Hepatocyte (in vitro differentiated cells): ENCODE measurements around the gene CGB3. TPM values are rescaled to one million over a fixed set of nuclear protein-coding genes. Genes with fewer than 3 reads are reported as not detected.

Experiments used
- DNase-seq: peaks from one replicate; pipeline ENCODE4 v3.0.0-alpha.2; 2016; ENCODE audit warnings: low spot score
- H2AFZ ChIP-seq: fragments of 200-600 bp; sonication (generic); 2 replicates; pipeline ENCODE4 v1.6.0; 2016; ENCODE audit warnings: antibody characterized with exemption, mild to moderate bottlenecking
- H3K27ac ChIP-seq: fragments of 200-600 bp; sonication (generic); 2 replicates; pipeline ENCODE4 v1.5.1; 2016; ENCODE audit warnings: mild to moderate bottlenecking
- H3K27me3 ChIP-seq: fragments of 200-600 bp; sonication (generic); 2 replicates; pipeline ENCODE4 v1.6.1; 2016
- H3K36me3 ChIP-seq: fragments of 200-600 bp; sonication (generic); replicated peaks from 2 replicates; pipeline ENCODE4 v1.5.1; 2016; ENCODE audit warnings: low read depth; ENCODE audit not compliant: insufficient read depth
- H3K4me1 ChIP-seq: fragments of 200-600 bp; sonication (generic); 2 replicates; pipeline ENCODE4 v1.5.1; 2016; ENCODE audit warnings: mild to moderate bottlenecking, moderate library complexity; ENCODE audit not compliant: insufficient read depth
- H3K4me2 ChIP-seq: fragments of 200-600 bp; sonication (generic); 2 replicates; pipeline ENCODE4 v1.6.0; 2016
- H3K4me3 ChIP-seq: fragments of 200-600 bp; sonication (generic); 2 replicates; pipeline ENCODE4 v1.5.1; 2016; ENCODE audit warnings: mild to moderate bottlenecking
- H3K79me2 ChIP-seq: fragments of 200-600 bp; sonication (generic); 2 replicates; pipeline ENCODE4 v1.6.0; 2017; ENCODE audit warnings: mild to moderate bottlenecking
- H3K9me2 ChIP-seq: fragments of 200-600 bp; sonication (generic); replicated peaks from 2 replicates; pipeline ENCODE4 v1.6.0; 2017; ENCODE audit warnings: mild to moderate bottlenecking; ENCODE audit not compliant: insufficient read depth
- H3K9me3 ChIP-seq: fragments of 200-600 bp; sonication (generic); 2 replicates; pipeline ENCODE4 v1.5.1; 2016; ENCODE audit warnings: low read depth, mild to moderate bottlenecking
- H4K20me1 ChIP-seq: fragments of 200-600 bp; sonication (generic); 2 replicates; pipeline ENCODE4 v1.6.0; 2016; ENCODE audit warnings: mild to moderate bottlenecking; ENCODE audit not compliant: insufficient read depth, poor library complexity, severe bottlenecking
- EZH2 ChIP-seq: fragments of 200-600 bp; sonication (generic); IDR thresholded peaks from 2 replicates; pipeline ENCODE4 v1.6.1; 2016; ENCODE audit warnings: antibody characterized with exemption, mild to moderate bottlenecking, borderline replicate concordance
- EZH2phosphoT487 ChIP-seq: fragments of 200-600 bp; sonication (generic); IDR thresholded peaks from one replicate; pipeline ENCODE4 v1.6.1; 2018; ENCODE audit warnings: antibody characterized with exemption, mild to moderate bottlenecking, low read depth, moderate library complexity; ENCODE audit not compliant: unreplicated experiment, severe bottlenecking
- WGBS: methylation state at CpG from one replicate; pipeline ENCODE4 v1.1.6; 2016; ENCODE audit warnings: low lambda C conversion rate; ENCODE audit errors: missing lambda C conversion rate; 5-methylcytosine and 5-hydroxymethylcytosine counted together
- polyA plus RNA-seq: library from polyadenylated mRNA; unstranded; fragments of >200 nt; fragmentation: Nextera tagmentation; extraction: Ambion mirVana; gene quantifications from 2 replicates; pipeline ENCODE4 v1.2.1, GENCODE V29; 2016
- total RNA-seq: library from RNA; depleted of rRNA; stranded (reverse); fragments of >200 nt; gene quantifications from 2 replicates; pipeline ENCODE4 v1.2.3, GENCODE V29; 2014
- TF ChIP-seq, protein P1 (sequence below): fragments of 200-600 bp; sonication (generic); IDR thresholded peaks from 2 replicates; pipeline ENCODE4 v1.5.1; 2016; ENCODE audit warnings: antibody characterized with exemption, mild to moderate bottlenecking; ENCODE audit not compliant: poor library complexity

Gene CGB3
- total and polyA plus RNA-seq, 2 experiments from 2014 or later = 1.1 TPM; not detected in 1

GRCh38 chr19:48988286-48988685 is 35.8 kb downstream of the CGB3 start:
- DNase-seq = no peak
- H4K20me1 ChIP-seq = peaks cover 4% of the 10 kb centered on the region
- H3K27ac ChIP-seq = no peak overlapping the region
- no peak overlapping the region for H2AFZ ChIP-seq
- H3K79me2 ChIP-seq = peaks cover 31% of the 10 kb centered on the region
- no peak overlapping the region for H3K4me2 ChIP-seq
- TF ChIP-seq, protein P1, sequence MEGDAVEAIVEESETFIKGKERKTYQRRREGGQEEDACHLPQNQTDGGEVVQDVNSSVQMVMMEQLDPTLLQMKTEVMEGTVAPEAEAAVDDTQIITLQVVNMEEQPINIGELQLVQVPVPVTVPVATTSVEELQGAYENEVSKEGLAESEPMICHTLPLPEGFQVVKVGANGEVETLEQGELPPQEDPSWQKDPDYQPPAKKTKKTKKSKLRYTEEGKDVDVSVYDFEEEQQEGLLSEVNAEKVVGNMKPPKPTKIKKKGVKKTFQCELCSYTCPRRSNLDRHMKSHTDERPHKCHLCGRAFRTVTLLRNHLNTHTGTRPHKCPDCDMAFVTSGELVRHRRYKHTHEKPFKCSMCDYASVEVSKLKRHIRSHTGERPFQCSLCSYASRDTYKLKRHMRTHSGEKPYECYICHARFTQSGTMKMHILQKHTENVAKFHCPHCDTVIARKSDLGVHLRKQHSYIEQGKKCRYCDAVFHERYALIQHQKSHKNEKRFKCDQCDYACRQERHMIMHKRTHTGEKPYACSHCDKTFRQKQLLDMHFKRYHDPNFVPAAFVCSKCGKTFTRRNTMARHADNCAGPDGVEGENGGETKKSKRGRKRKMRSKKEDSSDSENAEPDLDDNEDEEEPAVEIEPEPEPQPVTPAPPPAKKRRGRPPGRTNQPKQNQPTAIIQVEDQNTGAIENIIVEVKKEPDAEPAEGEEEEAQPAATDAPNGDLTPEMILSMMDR = no peak
- no peak for TF ChIP-seq EZH2phosphoT487
- H3K27me3 ChIP-seq = no peaks in the 10 kb centered on the region
- no peaks in the 10 kb centered on the region for H3K9me3 ChIP-seq
- H3K36me3 ChIP-seq = no peaks in the 10 kb centered on the region
- H3K9me2 ChIP-seq = no peaks in the 10 kb centered on the region
- H3K4me3 ChIP-seq = no peak overlapping the region
- H3K4me1 ChIP-seq = peaks cover 11% of the 10 kb centered on the region
- WGBS = 94% methylated on average over 7 of the region's 7 CpGs

GRCh38 chr19:48987323-48987722 is 36.8 kb downstream of the CGB3 start:
- H3K27ac ChIP-seq = no peak overlapping the region
- peaks cover 26% of the 10 kb centered on the region for H3K79me2 ChIP-seq
- H3K36me3 ChIP-seq = no peaks in the 10 kb centered on the region
- 90% methylated on average over 7 of the region's 7 CpGs for WGBS
- no peaks in the 10 kb centered on the region for H3K27me3 ChIP-seq
- no peak overlapping the region for H3K4me3 ChIP-seq
- DNase-seq = no peak
- TF ChIP-seq EZH2 = no peak
- no peak for TF ChIP-seq EZH2phosphoT487
- TF ChIP-seq, protein P1 = no peak
- H2AFZ ChIP-seq = no peak overlapping the region
- peaks cover 4% of the 10 kb centered on the region for H4K20me1 ChIP-seq
- H3K9me2 ChIP-seq = no peaks in the 10 kb centered on the region
- H3K9me3 ChIP-seq = no peaks in the 10 kb centered on the region
- no peak overlapping the region for H3K4me2 ChIP-seq
- H3K4me1 ChIP-seq = peaks cover 11% of the 10 kb centered on the region

- no peaks in the 10 kb centered on the region for H3K9me3 ChIP-seq
- H4K20me1 ChIP-seq = no peaks in the 10 kb centered on the region
- no peaks in the 10 kb centered on the region for H3K9me2 ChIP-seq
- DNase-seq = no peak
- H3K4me2 ChIP-seq = no peak overlapping the region
- H3K79me2 ChIP-seq = peaks cover 16% of the 10 kb centered on the region
- H3K36me3 ChIP-seq = no peaks in the 10 kb centered on the region
- peaks cover 3% of the 10 kb centered on the region for H3K4me1 ChIP-seq
- H3K27ac ChIP-seq = no peak overlapping the region
- no peaks in the 10 kb centered on the region for H3K27me3 ChIP-seq
- TF ChIP-seq, protein P1 = no peak
- TF ChIP-seq EZH2 = no peak
- TF ChIP-seq EZH2phosphoT487 = no peak
- WGBS = 94% methylated on average over 3 of the region's 3 CpGs
- no peak overlapping the region for H2AFZ ChIP-seq
- no peak overlapping the region for H3K4me3 ChIP-seq
Observed at GRCh38 chr19:48986211-48986610, 37.9 kb downstream of the CGB3 start.

GRCh38 chr19:48985711-48986110 is 38.4 kb downstream of the CGB3 start:
- Histone ChIP-seq H3K79me2 (peaks cover 11% of the 10 kb centered on the region), H3K36me3 (no peaks in the 10 kb centered on the region), H4K20me1 (no peaks in the 10 kb centered on the region), H3K4me3 (no peak overlapping the region), H2AFZ (no peak overlapping the region), H3K9me2 (no peaks in the 10 kb centered on the region), H3K9me3 (no peaks in the 10 kb centered on the region), H3K4me1 (no peaks in the 10 kb centered on the region), H3K27me3 (no peaks in the 10 kb centered on the region), H3K27ac (no peak overlapping the region), H3K4me2 (no peak overlapping the region)
- TF ChIP-seq EZH2 = no peak
- 100% methylated on average over 11 of the region's 13 CpGs for WGBS
- no peak for DNase-seq
